Esophagus squamous epithelium (tissue), 4 donors: Measurements from ENCODE around the gene BOD1L1.

ENCODE experiments used
- POLR2A ChIP-seq, 4 donors: fragments of 450-650 bp; IDR thresholded peaks; one replicate each; pipeline ENCODE4 v1.6.1; 2017; ENCODE audit warnings: antibody characterized with exemption in 4 of 4, mild to moderate bottlenecking in 4 of 4, moderate library complexity in 3 of 4
- TF ChIP-seq, protein P1 (sequence below), 6 experiments: fragments of 450-650 bp in 4 of 6; fragments of 200-600 bp in 2 of 6; sonication (generic) in 2 of 6; IDR thresholded peaks; one replicate each; pipeline ENCODE4 v1.5.1; 2016 to 2019; ENCODE audit warnings: antibody characterized with exemption in 6 of 6, mild to moderate bottlenecking in 4 of 6, moderate library complexity in 4 of 6

GRCh38 chr4:13618212-13618806 is 9.2 kb downstream of the BOD1L1 start:
- TF ChIP-seq, protein P1, sequence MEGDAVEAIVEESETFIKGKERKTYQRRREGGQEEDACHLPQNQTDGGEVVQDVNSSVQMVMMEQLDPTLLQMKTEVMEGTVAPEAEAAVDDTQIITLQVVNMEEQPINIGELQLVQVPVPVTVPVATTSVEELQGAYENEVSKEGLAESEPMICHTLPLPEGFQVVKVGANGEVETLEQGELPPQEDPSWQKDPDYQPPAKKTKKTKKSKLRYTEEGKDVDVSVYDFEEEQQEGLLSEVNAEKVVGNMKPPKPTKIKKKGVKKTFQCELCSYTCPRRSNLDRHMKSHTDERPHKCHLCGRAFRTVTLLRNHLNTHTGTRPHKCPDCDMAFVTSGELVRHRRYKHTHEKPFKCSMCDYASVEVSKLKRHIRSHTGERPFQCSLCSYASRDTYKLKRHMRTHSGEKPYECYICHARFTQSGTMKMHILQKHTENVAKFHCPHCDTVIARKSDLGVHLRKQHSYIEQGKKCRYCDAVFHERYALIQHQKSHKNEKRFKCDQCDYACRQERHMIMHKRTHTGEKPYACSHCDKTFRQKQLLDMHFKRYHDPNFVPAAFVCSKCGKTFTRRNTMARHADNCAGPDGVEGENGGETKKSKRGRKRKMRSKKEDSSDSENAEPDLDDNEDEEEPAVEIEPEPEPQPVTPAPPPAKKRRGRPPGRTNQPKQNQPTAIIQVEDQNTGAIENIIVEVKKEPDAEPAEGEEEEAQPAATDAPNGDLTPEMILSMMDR (IDR thresholded peaks at IDR 0.05): no peak
- no peak for TF ChIP-seq POLR2A (IDR thresholded peaks at IDR 0.05)
